22Rv1 (cell line): ENCODE measurements around the gene SPOCK2.

Experiments
- ZFX ChIP-seq: fragments of 450-650 bp; IDR thresholded peaks from 2 replicates; pipeline ENCODE4 v1.6.1; 2017; ENCODE audit warnings: antibody characterized with exemption, borderline replicate concordance
- TF ChIP-seq, protein P1 (sequence below): fragments of 450-650 bp; IDR thresholded peaks from 2 replicates; pipeline ENCODE4 v1.5.1; 2017; ENCODE audit warnings: mild to moderate bottlenecking

DNA sequence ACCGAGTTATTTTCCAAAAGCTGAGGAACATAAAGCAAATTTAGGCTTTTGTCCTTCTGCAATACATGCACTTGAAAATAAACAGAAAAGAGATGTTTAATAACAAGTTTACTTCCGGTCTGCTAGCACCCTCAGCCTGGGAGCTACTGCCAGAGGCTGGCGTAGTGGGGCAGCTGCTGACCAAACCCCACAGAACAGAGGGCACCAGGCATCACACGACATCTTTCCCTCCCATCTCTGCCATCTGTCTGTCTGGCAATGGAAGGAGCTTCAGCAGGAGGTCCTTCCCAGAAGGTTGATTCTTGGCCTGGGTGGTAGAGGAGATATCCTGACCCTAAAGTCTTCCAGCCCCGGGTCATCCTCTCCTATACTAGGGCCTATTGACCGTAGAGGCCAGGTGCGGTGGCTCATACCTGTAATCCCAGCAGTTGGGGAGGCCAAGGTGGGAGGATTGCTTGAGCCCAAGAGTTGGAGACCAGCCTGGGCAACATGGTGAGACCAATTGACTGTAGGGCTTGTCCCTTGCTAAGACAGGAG lies 76.3 kb downstream of the SPOCK2 start:
- TF ChIP-seq, protein P1, sequence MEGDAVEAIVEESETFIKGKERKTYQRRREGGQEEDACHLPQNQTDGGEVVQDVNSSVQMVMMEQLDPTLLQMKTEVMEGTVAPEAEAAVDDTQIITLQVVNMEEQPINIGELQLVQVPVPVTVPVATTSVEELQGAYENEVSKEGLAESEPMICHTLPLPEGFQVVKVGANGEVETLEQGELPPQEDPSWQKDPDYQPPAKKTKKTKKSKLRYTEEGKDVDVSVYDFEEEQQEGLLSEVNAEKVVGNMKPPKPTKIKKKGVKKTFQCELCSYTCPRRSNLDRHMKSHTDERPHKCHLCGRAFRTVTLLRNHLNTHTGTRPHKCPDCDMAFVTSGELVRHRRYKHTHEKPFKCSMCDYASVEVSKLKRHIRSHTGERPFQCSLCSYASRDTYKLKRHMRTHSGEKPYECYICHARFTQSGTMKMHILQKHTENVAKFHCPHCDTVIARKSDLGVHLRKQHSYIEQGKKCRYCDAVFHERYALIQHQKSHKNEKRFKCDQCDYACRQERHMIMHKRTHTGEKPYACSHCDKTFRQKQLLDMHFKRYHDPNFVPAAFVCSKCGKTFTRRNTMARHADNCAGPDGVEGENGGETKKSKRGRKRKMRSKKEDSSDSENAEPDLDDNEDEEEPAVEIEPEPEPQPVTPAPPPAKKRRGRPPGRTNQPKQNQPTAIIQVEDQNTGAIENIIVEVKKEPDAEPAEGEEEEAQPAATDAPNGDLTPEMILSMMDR, result no peak
- no peak for TF ChIP-seq ZFX
